GM12875 (cell line): ENCODE data around the gene IRAK2.

Experiments used
- H3K4me3 ChIP-seq: one replicate; pipeline ENCODE4 v1.5.1; 2011; ENCODE audit warnings: low read depth, low read length, control low read depth
- CTCF ChIP-seq: IDR thresholded peaks from 2 replicates; pipeline ENCODE4 v1.5.1; 2011; ENCODE audit warnings: low read depth, mild to moderate bottlenecking, control low read depth, inconsistent platforms, low read length, moderate library complexity, borderline replicate concordance; ENCODE audit not compliant: insufficient read depth

IRAK2 gene

GRCh38 chr3:10289787-10290355, 125.2 kb downstream of the IRAK2 start:
- no peak for TF ChIP-seq CTCF
- no peak overlapping the region for H3K4me3 ChIP-seq

GRCh38 chr3:10290481-10291176, 125.9 kb downstream of the IRAK2 start:
- no peak for TF ChIP-seq CTCF
- no peak overlapping the region for H3K4me3 ChIP-seq

- H3K4me3 ChIP-seq: no peak overlapping the region
- TF ChIP-seq CTCF: no peak
Measured at GRCh38 chr3:10291641-10292040, 126.9 kb downstream of the IRAK2 start.

GRCh38 chr3:10292505-10293419, 128.0 kb downstream of the IRAK2 start, which contains the start of gene GHRL:
TSS of gene GHRL (minus strand) at chr3:10292947. CDS start at chr3:10290180, 2,767 bp downstream.
- TF ChIP-seq CTCF: no peak
- peak within 1 kb of the TSS; percentile 44 for H3K4me3 ChIP-seq
